BE2C (cell line): ENCODE data around the gene HAUS8.

ENCODE experiments used
- DNase-seq: peaks from one replicate; pipeline ENCODE4 v3.0.0-alpha.2; 2020
- H3K27me3 ChIP-seq: fragments of 250-450 bp; sonication (Bioruptor Pico); 2 replicates; pipeline ENCODE4 v1.5.1; 2020; ENCODE audit warnings: mild to moderate bottlenecking
- H3K36me3 ChIP-seq: fragments of 250-450 bp; sonication (Bioruptor Pico); 2 replicates; pipeline ENCODE4 v1.5.1; 2020; ENCODE audit warnings: mild to moderate bottlenecking
- H3K4me1 ChIP-seq: fragments of 250-450 bp; sonication (Bioruptor Pico); 2 replicates; pipeline ENCODE4 v1.5.1; 2020
- H3K4me3 ChIP-seq: 2 replicates; pipeline ENCODE4 v1.5.1; 2011; ENCODE audit warnings: low read depth, low read length
- H3K9me3 ChIP-seq: fragments of 250-450 bp; sonication (Bioruptor Pico); 2 replicates; pipeline ENCODE4 v1.5.1; 2020
- TF ChIP-seq, protein P1 (sequence below): IDR thresholded peaks from 2 replicates; pipeline ENCODE4 v1.5.1; 2012; ENCODE audit warnings: mild to moderate bottlenecking, low read depth, low read length

HAUS8 gene

DNA sequence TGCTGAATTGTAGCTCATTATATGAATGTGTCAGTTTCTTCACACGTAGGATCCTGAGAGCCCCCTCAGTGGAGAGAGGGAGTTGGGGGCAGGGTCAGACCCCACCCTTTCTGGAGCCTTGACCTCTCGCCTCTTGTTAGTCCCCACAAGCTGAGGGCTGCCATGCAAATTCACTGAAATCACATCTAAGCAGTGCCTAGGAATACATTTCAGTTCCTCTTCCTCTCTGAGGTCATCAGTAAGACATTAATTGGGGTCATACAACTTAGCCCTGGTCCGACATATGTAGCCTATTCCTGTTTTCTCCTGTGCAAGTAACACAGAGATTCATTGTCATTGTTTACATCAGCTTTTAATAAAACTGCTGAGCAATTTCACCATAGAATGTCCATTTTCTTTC, 30.3 kb upstream of the HAUS8 start:
- Histone ChIP-seq H3K9me3 (no peaks in the 10 kb centered on the region), H3K4me1 (peaks cover 13% of the 10 kb centered on the region), H3K4me3 (no peak overlapping the region), H3K27me3 (no peaks in the 10 kb centered on the region), H3K36me3 (peaks cover 16% of the 10 kb centered on the region)
- TF ChIP-seq, protein P1, sequence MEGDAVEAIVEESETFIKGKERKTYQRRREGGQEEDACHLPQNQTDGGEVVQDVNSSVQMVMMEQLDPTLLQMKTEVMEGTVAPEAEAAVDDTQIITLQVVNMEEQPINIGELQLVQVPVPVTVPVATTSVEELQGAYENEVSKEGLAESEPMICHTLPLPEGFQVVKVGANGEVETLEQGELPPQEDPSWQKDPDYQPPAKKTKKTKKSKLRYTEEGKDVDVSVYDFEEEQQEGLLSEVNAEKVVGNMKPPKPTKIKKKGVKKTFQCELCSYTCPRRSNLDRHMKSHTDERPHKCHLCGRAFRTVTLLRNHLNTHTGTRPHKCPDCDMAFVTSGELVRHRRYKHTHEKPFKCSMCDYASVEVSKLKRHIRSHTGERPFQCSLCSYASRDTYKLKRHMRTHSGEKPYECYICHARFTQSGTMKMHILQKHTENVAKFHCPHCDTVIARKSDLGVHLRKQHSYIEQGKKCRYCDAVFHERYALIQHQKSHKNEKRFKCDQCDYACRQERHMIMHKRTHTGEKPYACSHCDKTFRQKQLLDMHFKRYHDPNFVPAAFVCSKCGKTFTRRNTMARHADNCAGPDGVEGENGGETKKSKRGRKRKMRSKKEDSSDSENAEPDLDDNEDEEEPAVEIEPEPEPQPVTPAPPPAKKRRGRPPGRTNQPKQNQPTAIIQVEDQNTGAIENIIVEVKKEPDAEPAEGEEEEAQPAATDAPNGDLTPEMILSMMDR = no peak
- DNase-seq = no peak

DNA sequence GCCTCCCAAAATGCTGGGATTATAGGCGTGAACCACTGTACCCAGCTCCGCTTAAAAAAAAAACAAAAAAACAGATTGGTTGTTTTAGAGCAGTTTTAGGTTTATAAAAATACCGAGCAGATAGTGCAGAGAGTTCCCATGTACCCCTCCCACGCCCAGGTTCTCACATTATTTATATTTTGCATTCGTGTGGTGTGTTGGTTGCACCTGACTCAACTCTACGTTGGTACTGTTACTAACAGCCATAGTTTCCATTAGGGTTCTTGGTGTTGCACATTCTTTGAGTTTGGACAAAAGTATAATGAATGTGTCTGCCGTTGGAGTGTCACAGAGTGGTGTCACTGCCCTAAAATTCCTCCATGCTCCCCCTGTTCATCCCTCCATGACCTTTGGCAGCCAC, 29.4 kb upstream of the HAUS8 start:
- Histone ChIP-seq H3K4me1 (peaks cover 13% of the 10 kb centered on the region), H3K9me3 (no peaks in the 10 kb centered on the region), H3K36me3 (peaks cover 16% of the 10 kb centered on the region), H3K4me3 (no peak overlapping the region), H3K27me3 (no peaks in the 10 kb centered on the region)
- TF ChIP-seq, protein P1 = no peak
- DNase-seq = no peak

DNA sequence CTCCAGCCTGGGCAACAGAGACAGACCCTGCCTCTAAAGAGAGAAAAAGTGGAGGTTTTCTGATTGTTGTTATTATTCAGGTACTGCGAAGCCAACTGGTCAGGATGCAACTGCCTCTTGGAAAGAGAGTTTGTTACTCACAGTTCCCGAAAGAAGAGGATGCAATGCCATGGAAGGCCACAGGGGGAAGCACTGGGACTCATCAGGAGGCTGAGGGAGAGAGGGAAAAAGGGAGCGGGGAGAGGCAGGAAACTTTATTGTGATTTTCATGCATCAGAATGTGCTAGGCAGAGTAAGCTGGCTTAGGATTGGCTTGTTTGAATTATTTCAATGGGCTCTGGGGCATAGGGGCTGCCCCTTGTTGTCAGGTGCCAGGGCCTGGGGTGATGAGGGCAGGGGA, 27.9 kb upstream of the HAUS8 start:
- H3K27me3 ChIP-seq = no peaks in the 10 kb centered on the region
- H3K4me1 ChIP-seq = peaks cover 10% of the 10 kb centered on the region
- no peak for DNase-seq
- TF ChIP-seq, protein P1 = peak; percentile 68
- peaks cover 16% of the 10 kb centered on the region for H3K36me3 ChIP-seq
- H3K9me3 ChIP-seq = no peaks in the 10 kb centered on the region
- H3K4me3 ChIP-seq = no peak overlapping the region

DNA sequence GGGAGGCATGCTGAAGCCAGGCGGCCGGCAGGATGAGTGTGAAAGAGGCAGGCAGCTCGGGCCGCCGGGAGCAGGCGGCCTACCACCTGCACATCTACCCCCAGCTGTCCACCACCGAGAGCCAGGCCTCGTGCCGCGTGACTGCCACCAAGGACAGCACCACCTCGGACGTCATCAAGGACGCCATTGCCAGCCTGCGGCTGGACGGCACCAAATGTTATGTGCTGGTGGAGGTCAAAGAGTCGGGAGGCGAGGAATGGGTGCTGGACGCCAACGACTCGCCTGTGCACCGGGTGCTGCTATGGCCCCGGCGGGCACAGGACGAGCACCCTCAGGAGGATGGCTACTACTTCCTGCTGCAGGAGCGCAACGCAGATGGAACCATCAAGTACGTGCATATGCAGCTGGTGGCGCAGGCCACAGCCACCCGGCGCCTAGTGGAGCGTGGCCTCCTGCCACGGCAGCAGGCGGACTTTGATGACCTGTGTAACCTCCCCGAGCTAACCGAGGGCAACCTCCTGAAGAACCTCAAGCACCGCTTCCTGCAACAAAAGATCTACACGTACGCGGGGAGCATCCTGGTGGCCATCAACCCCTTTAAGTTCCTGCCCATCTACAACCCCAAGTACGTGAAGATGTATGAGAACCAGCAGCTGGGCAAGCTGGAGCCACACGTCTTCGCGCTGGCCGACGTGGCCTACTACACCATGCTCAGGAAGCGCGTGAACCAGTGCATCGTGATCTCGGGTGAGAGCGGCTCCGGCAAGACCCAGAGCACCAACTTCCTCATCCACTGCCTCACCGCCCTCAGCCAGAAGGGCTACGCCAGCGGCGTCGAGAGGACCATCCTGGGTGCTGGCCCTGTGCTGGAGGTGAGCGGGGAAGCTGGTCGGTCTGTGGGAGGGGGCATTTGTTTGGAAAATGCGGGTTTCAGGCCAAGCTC, 26.7 kb upstream of the HAUS8 start:
- Histone ChIP-seq H3K4me3 (no peak overlapping the region), H3K9me3 (no peaks in the 10 kb centered on the region), H3K27me3 (no peaks in the 10 kb centered on the region), H3K4me1 (no peaks in the 10 kb centered on the region), H3K36me3 (peaks cover 16% of the 10 kb centered on the region)
- DNase-seq = no peak
- TF ChIP-seq, protein P1 = no peak

DNA sequence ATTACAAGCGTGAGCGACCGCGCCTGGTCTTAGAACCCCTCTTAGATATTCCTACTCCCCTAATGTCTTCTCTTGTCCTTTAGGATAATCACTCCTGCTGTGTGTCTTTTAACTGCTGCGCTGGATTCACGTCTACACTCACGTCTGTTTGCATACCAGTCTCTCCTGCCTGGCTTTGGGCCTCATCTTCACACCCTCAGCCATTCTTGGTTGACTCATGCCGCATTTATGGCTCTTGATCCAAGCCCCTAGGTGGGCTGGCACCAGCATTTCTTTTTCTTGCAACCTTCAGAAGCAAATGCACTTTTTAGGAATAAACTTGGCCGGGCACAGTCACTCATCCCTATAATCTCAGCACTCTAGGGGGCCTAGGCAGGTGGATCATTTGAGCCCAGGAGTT, 23.1 kb upstream of the HAUS8 start:
- Histone ChIP-seq H3K4me3 (no peak overlapping the region), H3K27me3 (no peaks in the 10 kb centered on the region), H3K9me3 (no peaks in the 10 kb centered on the region), H3K36me3 (peaks cover 15% of the 10 kb centered on the region), H3K4me1 (no peaks in the 10 kb centered on the region)
- TF ChIP-seq, protein P1 = no peak
- no peak for DNase-seq

DNA sequence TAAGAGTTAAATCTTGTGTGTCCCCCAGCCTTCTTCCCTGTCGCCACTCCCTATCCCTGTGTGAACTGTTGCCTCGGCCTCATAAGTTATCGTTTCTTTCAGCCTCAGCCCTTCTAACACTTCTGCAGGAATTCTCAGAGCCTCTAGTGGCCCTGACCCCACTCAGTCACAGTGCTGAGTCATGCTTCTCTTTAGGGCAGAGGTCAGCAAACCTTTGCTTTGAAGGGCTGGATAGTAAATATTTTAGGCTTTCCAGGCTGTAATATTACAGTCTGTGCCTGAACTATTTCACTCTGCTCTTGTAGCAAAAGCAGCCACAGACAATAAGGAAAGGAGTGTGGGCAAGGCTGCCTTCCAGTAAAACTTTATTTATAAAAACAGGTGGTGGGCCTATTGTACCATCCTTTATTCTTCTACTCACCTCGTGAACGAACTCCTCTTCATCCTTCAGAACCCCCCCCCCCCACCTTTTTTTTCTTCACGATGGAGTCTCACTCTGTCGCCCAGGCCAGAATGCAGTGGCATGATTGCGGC, 22.4 kb upstream of the HAUS8 start:
- DNase-seq = no peak
- H3K36me3 ChIP-seq = peaks cover 10% of the 10 kb centered on the region
- no peak overlapping the region for H3K4me3 ChIP-seq
- H3K9me3 ChIP-seq = no peaks in the 10 kb centered on the region
- TF ChIP-seq, protein P1 = no peak
- H3K4me1 ChIP-seq = no peaks in the 10 kb centered on the region
- no peaks in the 10 kb centered on the region for H3K27me3 ChIP-seq
